Right atrium auricular region (tissue), 2 donors: ENCODE measurements around the gene CATSPERE. TPM values are rescaled to one million over a fixed set of nuclear protein-coding genes. Genes with fewer than 3 reads are reported as not detected.

Experiments
- DNase-seq: peaks from one replicate; pipeline ENCODE4 v3.0.0-alpha.2; 2019; ENCODE audit warnings: low spot score
- H3K27ac ChIP-seq, 2 donors: fragments of 200-600 bp; sonication (generic); 1 replicate in 1 of 2; 2 replicates in 1 of 2; pipeline ENCODE4 v1.5.1; 2016 to 2019
- H3K27me3 ChIP-seq, 2 donors: fragments of 200-600 bp; sonication (generic); one replicate each; pipeline versions ENCODE4 v1.5.1 to v1.6.0; 2017 to 2019
- H3K36me3 ChIP-seq: fragments of 200-600 bp; sonication (generic); one replicate; pipeline ENCODE4 v1.5.1; 2016
- H3K4me1 ChIP-seq, 2 donors: fragments of 200-600 bp; sonication (generic); one replicate each; pipeline versions ENCODE4 v1.5.1 to v1.6.0; 2017 to 2019
- H3K4me3 ChIP-seq, 2 donors: fragments of 200-600 bp; sonication (generic); 1 replicate in 1 of 2; 2 replicates in 1 of 2; pipeline ENCODE4 v1.5.1; 2017 to 2019; ENCODE audit warnings: mild to moderate bottlenecking in 1 of 2, moderate library complexity in 1 of 2
- H3K9me3 ChIP-seq, 2 donors: fragments of 200-600 bp; sonication (generic); one replicate each; pipeline ENCODE4 v1.5.1; 2019
- CTCF ChIP-seq, 2 donors: fragments of 200-600 bp; sonication (generic); IDR thresholded peaks; one replicate each; pipeline ENCODE4 v1.5.1; 2019; ENCODE audit warnings: antibody characterized with exemption in 2 of 2
- total RNA-seq, 2 donors: library from RNA; depleted of rRNA; stranded (reverse); fragments of >200 nt; gene quantifications; one replicate each; pipeline ENCODE4 v1.1.0, GENCODE V29; 2016

Gene CATSPERE
- total RNA-seq, 2 donors from 2014 or later: 0.20 to 0.63 TPM

- TF ChIP-seq CTCF (IDR thresholded peaks at IDR 0.05): no peak
- H3K4me3 ChIP-seq: no peak overlapping the region
- no peak for DNase-seq
- no peaks in the 10 kb centered on the region for H3K36me3 ChIP-seq
- H3K4me1 ChIP-seq: no peaks in the 10 kb centered on the region
- H3K9me3 ChIP-seq: no peaks in the 10 kb centered on the region
- H3K27me3 ChIP-seq: no peaks in the 10 kb centered on the region
- no peak overlapping the region for H3K27ac ChIP-seq
These were observed 124.8 kb downstream of the CATSPERE start for GRCh38 chr1:244585867-244586266.

- Histone ChIP-seq H3K27ac (no peak overlapping the region), H3K9me3 (no peaks in the 10 kb centered on the region), H3K4me1 (no peaks in the 10 kb centered on the region), H3K36me3 (no peaks in the 10 kb centered on the region), H3K27me3 (no peaks in the 10 kb centered on the region), H3K4me3 (no peak overlapping the region)
- DNase-seq: no peak
- TF ChIP-seq CTCF (IDR thresholded peaks at IDR 0.05): no peak
These were observed 129.6 kb downstream of the CATSPERE start for GRCh38 chr1:244590670-244591069.

- no peak for TF ChIP-seq CTCF (IDR thresholded peaks at IDR 0.05)
- no peaks in the 10 kb centered on the region for H3K27me3 ChIP-seq
- no peak overlapping the region for H3K27ac ChIP-seq
- H3K4me1 ChIP-seq: no peaks in the 10 kb centered on the region
- no peak for DNase-seq
- H3K4me3 ChIP-seq: no peak overlapping the region
- H3K36me3 ChIP-seq: no peaks in the 10 kb centered on the region
- H3K9me3 ChIP-seq: no peaks in the 10 kb centered on the region
These were observed 137.5 kb downstream of the CATSPERE start for GRCh38 chr1:244598611-244599010.

- no peaks in the 10 kb centered on the region for H3K36me3 ChIP-seq
- no peaks in the 10 kb centered on the region for H3K27me3 ChIP-seq
- no peaks in the 10 kb centered on the region for H3K9me3 ChIP-seq
- no peaks in the 10 kb centered on the region for H3K4me1 ChIP-seq
- no peak for DNase-seq
- H3K4me3 ChIP-seq: no peak overlapping the region
- TF ChIP-seq CTCF (IDR thresholded peaks at IDR 0.05): no peak
- H3K27ac ChIP-seq: no peak overlapping the region
These were observed 138.9 kb downstream of the CATSPERE start for GRCh38 chr1:244599937-244600350.

GRCh38 chr1:244601336-244601735 lies 140.3 kb downstream of the CATSPERE start:
- Histone ChIP-seq H3K36me3 (no peaks in the 10 kb centered on the region), H3K27me3 (no peaks in the 10 kb centered on the region), H3K4me1 (no peaks in the 10 kb centered on the region), H3K4me3 (no peak overlapping the region), H3K9me3 (no peaks in the 10 kb centered on the region), H3K27ac (no peak overlapping the region)
- no peak for TF ChIP-seq CTCF (IDR thresholded peaks at IDR 0.05)
- DNase-seq: no peak

GRCh38 chr1:244603498-244603897 lies 142.4 kb downstream of the CATSPERE start:
- DNase-seq: no peak

More at GRCh38 chr1:244603498-244603897, 142.4 kb downstream of the CATSPERE start:
- Histone ChIP-seq H3K27me3 (no peaks in the 10 kb centered on the region), H3K27ac (no peak overlapping the region), H3K4me1 (no peaks in the 10 kb centered on the region), H3K9me3 (no peaks in the 10 kb centered on the region), H3K4me3 (no peak overlapping the region), H3K36me3 (no peaks in the 10 kb centered on the region)
- peak; percentile 86 to 89 for TF ChIP-seq CTCF (IDR thresholded peaks at IDR 0.05)
